GM12878 (cell line): Measurements from ENCODE around the gene EFCAB13. TPM values are rescaled to one million over a fixed set of nuclear protein-coding genes. Genes with fewer than 3 reads are reported as not detected.

Experiments
- ATAC-seq: fragments of 200-7000 bp; cut with Tn5 transposase; 3 replicates; pipeline ENCODE4 v1.9.1; 2020; ENCODE audit warnings: mild to moderate bottlenecking, moderate library complexity
- BruUV-seq: library from RNA; stranded (reverse); fragments of 400-500 nt; replicated peaks from 2 replicates; lab custom pipeline; 2021; lab: Mats Ljungman, UMichigan
- CTCF ChIA-PET: fragments of 300-600 bp; sonication (Branson Sonifier 250); formaldehyde crosslinking; extraction: SDS; loops from one replicate; lab custom pipeline; 2021; ENCODE audit warnings: inconsistent platforms; lab: Yijun Ruan, JAX
- POLR2A ChIA-PET: fragments of 350-600 bp; formaldehyde crosslinking; extraction: SDS; loops from one replicate; lab custom pipeline; 2021; ENCODE audit warnings: inconsistent platforms; lab: Charles Lee
- RAD21 ChIA-PET: fragments of 300-600 bp; sonication (Branson Sonifier 250); formaldehyde crosslinking; loops from one replicate; lab custom pipeline; 2023; ENCODE audit warnings: antibody characterized with exemption; ENCODE audit not compliant: unreplicated experiment; lab: Charles Lee
- SMC1A ChIA-PET: fragments of 300-600 bp; sonication (Branson Sonifier 250); formaldehyde crosslinking; loops from one replicate; lab custom pipeline; 2023; ENCODE audit not compliant: unreplicated experiment, uncharacterized antibody; lab: Charles Lee
- DNase-seq: peaks from one replicate; pipeline ENCODE4 v3.0.0-alpha.2; 2011; ENCODE audit warnings: low read depth, low spot score
- FAIRE-seq: peaks from 3 replicates; lab custom pipeline; 2011; peaks lifted over from hg19 to GRCh38; lab: Jason Lieb, UNC
- H2AFZ ChIP-seq: 2 replicates; pipeline ENCODE4 v1.6.0; 2011; ENCODE audit warnings: low read depth, low read length, control low read depth; ENCODE audit not compliant: control insufficient read depth
- H3K27ac ChIP-seq: 2 replicates; pipeline ENCODE4 v1.5.1; 2011; ENCODE audit warnings: control low read depth; ENCODE audit not compliant: control insufficient read depth, insufficient read depth
- H3K27me3 ChIP-seq, 2 experiments: replicated peaks in 1 of 2; 2 replicates each; pipeline versions ENCODE4 v1.6.0 to v1.6.1; 2011; ENCODE audit warnings: low read length in 1 of 2; ENCODE audit not compliant: control insufficient read depth in 2 of 2, insufficient read depth in 2 of 2
- H3K36me3 ChIP-seq, 2 experiments: 2 replicates each; pipeline ENCODE4 v1.5.1; 2011; ENCODE audit warnings: low read length in 1 of 2; ENCODE audit not compliant: control insufficient read depth in 2 of 2, insufficient read depth in 2 of 2
- H3K4me1 ChIP-seq: 2 replicates; pipeline ENCODE4 v1.6.1; 2011; ENCODE audit warnings: mild to moderate bottlenecking, low read length, moderate library complexity, mixed read lengths; ENCODE audit not compliant: control insufficient read depth, insufficient read depth
- H3K4me2 ChIP-seq: 2 replicates; pipeline ENCODE4 v1.6.0; 2011; ENCODE audit warnings: control low read depth; ENCODE audit not compliant: control insufficient read depth, insufficient read depth
- H3K4me3 ChIP-seq: fragments of 200-600 bp; sonication (generic); 2 replicates; pipeline ENCODE4 v1.5.1; 2016
- H3K79me2 ChIP-seq: 2 replicates; pipeline ENCODE4 v1.6.0; 2011; ENCODE audit warnings: low read length; ENCODE audit not compliant: control insufficient read depth, insufficient read depth
- H3K9ac ChIP-seq: 2 replicates; pipeline ENCODE4 v1.8.0; 2011; ENCODE audit warnings: low read length, control low read depth, mixed read lengths; ENCODE audit not compliant: control insufficient read depth, insufficient read depth
- H3K9me3 ChIP-seq: replicated peaks from 3 replicates; pipeline ENCODE4 v1.5.1; 2011; ENCODE audit warnings: mild to moderate bottlenecking, low read length; ENCODE audit not compliant: control insufficient read depth, insufficient read depth
- H4K20me1 ChIP-seq: 2 replicates; pipeline ENCODE4 v1.6.0; 2011; ENCODE audit not compliant: control insufficient read depth, insufficient read depth
- ASH2L ChIP-seq: fragments of 300-600, 200-600 bp; sonication (generic); IDR thresholded peaks from 2 replicates; pipeline ENCODE4 v1.6.1; 2017; ENCODE audit warnings: low read depth, mild to moderate bottlenecking, borderline replicate concordance
- CBX3 ChIP-seq: fragments of 200-600 bp; sonication (generic); IDR thresholded peaks from 2 replicates; pipeline ENCODE4 v1.6.1; 2016; ENCODE audit warnings: low read depth, borderline replicate concordance
- CEBPB ChIP-seq, 2 experiments: fragments of 150-350 bp in 1 of 2; IDR thresholded peaks; 2 replicates each; pipeline ENCODE4 v1.6.1; 2012 to 2014; ENCODE audit warnings: low read depth in 2 of 2, low read length in 2 of 2, borderline replicate concordance in 1 of 2, inconsistent platforms in 1 of 2
- CREB1 ChIP-seq: IDR thresholded peaks from 2 replicates; pipeline ENCODE4 v1.6.1; 2012; ENCODE audit warnings: low read depth, mild to moderate bottlenecking, inconsistent platforms
- SUPT20H ChIP-seq: IDR thresholded peaks from 2 replicates; pipeline ENCODE4 v1.6.1; 2011; ENCODE audit warnings: low read depth, mild to moderate bottlenecking, low read length, moderate library complexity, borderline replicate concordance; ENCODE audit not compliant: control insufficient read depth
- TCF3 ChIP-seq: IDR thresholded peaks from 2 replicates; pipeline ENCODE4 v1.6.1; 2012; ENCODE audit warnings: low read depth, mild to moderate bottlenecking, low read length, borderline replicate concordance; ENCODE audit not compliant: insufficient read depth
- TCF7 ChIP-seq: IDR thresholded peaks from 2 replicates; pipeline ENCODE4 v1.6.1; 2014; ENCODE audit warnings: antibody characterized with exemption, borderline replicate concordance
- WGBS: methylation state at CpG from one replicate; pipeline ENCODE4 v1.1.6; 2016; ENCODE audit warnings: low lambda C conversion rate; ENCODE audit not compliant: insufficient replicate concordance, insufficient coverage; ENCODE audit errors: missing lambda C conversion rate; 5-methylcytosine and 5-hydroxymethylcytosine counted together
- in situ Hi-C: fragments of 300-500 bp; cut with MboI; formaldehyde crosslinking; loops from 9 replicates; pipeline ENCODE4 v1.14.3; 2018; ENCODE audit warnings: mixed read lengths
- intact Hi-C: fragments of 100-400 bp; cut with micrococcal nuclease; formaldehyde crosslinking; loops from one replicate; pipeline ENCODE4 v1.14.2; 2022; ENCODE audit not compliant: unreplicated experiment
- polyA plus RNA-seq, 11 experiments: library from polyadenylated mRNA; depleted of rRNA in 4 of 11; unstranded in 6 of 11; stranded (reverse) in 5 of 11; fragments of >200 nt; fragmentation: Nextera tagmentation in 4 of 11; fragmentation: Illumina TruSeq in 1 of 11; extraction: Ambion mirVana in 4 of 11; extraction: Trizol in 1 of 11; gene quantifications; 1 replicate in 1 of 11; 2 replicates in 10 of 11; pipeline versions ENCODE4 v1.2.1 to v1.2.3, GENCODE V29; 2011 to 2016; ENCODE audit warnings: inconsistent platforms in 2 of 11, missing spikeins in 2 of 11, low read depth in 1 of 11
- total RNA-seq, 4 experiments: library from RNA; depleted of rRNA in 3 of 4; stranded (reverse); fragments of >200 nt in 3 of 4; fragmentation: Illumina TruSeq in 1 of 4; extraction: Trizol in 1 of 4; gene quantifications; 2 replicates each; pipeline versions ENCODE4 v1.2.1 to v1.2.3, GENCODE V29; 2013 to 2021
- TF ChIP-seq, protein P1 (sequence below), 3 experiments: IDR thresholded peaks in 2 of 3; conservative IDR thresholded peaks in 1 of 3; 2 replicates each; pipeline ENCODE4 v1.5.1; 2011; ENCODE audit warnings: low read depth in 3 of 3, low read length in 3 of 3, mild to moderate bottlenecking in 3 of 3, control low read depth in 2 of 3, moderate library complexity in 2 of 3, inconsistent platforms in 1 of 3, mixed read lengths in 1 of 3; ENCODE audit not compliant: control insufficient read depth in 2 of 3, insufficient read depth in 1 of 3; ENCODE audit errors: extremely low read depth in 1 of 3
- TF ChIP-seq, protein P2 (sequence below): fragments of 450-650 bp; IDR thresholded peaks from 2 replicates; pipeline ENCODE4 v1.6.1; 2017; ENCODE audit warnings: borderline replicate concordance
- TF ChIP-seq, protein P3 (sequence below): IDR thresholded peaks from 2 replicates; pipeline ENCODE4 v1.6.1; 2011; ENCODE audit warnings: mild to moderate bottlenecking, low read depth, low read length, moderate library complexity; ENCODE audit not compliant: insufficient replicate concordance
- TF ChIP-seq, protein P4 (sequence below): IDR thresholded peaks from 2 replicates; pipeline ENCODE4 v1.6.1; 2012; ENCODE audit warnings: low read depth, low read length, improper control_type of control experiment

Gene EFCAB13
- total and polyA plus RNA-seq, 10 of the 15 experiments (the other 5 are each of a cell fraction or from before 2014, with no cell fraction given), result 0.90 to 8.7 (median 5.0) TPM

DNA sequence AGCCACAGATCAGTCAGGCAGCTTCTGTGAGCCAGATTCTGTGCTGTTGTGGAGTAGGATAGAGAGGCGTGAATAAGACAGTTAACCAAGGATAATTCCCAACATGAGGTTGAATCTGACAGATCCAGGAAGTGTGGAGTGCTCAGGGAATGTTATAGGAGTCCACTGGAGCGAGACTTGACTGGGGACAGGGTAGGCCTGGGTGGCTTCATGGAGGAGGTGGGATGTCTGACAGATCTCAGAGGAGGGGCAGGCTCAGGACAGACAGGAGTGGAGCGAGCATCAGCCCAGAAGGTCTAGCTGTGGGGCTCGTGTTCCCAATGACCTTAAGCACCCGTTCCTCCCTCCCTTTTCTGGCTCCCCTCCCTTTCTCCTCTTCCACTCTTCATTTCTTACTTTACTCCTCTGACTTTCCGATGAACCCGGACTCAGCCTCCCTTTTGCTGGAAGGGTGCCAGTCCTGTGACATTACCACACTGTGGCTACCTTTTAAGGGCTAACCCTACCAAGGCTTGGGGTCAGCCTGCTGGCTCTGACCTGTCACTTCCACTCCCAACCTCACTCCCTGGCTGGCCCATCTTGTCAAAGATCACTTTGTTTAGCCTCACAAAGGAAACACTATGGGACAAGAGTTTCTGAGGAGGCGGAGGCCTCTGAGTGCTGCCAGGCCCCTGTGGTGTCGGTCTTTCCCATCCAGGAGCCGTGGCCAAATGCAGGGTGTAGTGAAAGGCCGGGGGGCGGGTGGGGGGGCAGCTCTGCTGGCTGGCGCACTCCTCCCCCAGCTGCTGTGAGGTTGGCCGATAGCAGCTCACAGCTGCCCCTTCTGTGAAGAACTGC, 28.5 kb upstream of the EFCAB13 start:
- ATAC-seq (no peak), FAIRE-seq (no peak), DNase-seq (no peak)
- Histone ChIP-seq H3K4me2 (no peak overlapping the region), H3K79me2 (no peaks in the 10 kb centered on the region), H3K27ac (no peak overlapping the region), H3K4me3 (no peak overlapping the region), H3K9ac (no peak overlapping the region), H3K27me3 (no peaks in the 10 kb centered on the region), H3K4me1 (no peaks in the 10 kb centered on the region), H3K36me3 (peaks cover 0 to 2% of the 10 kb centered on the region in 2 experiments; a peak in 2 of 4 replicates), H3K9me3 (no peaks in the 10 kb centered on the region), H2AFZ (no peak overlapping the region), H4K20me1 (no peaks in the 10 kb centered on the region)
- RAD21 ChIA-PET, result interaction anchor here (1.8 kb wide), 1 partner anchor 8 kb away, joined by 9 read pairs; no protein-coding TSS in a partner anchor
- CTCF ChIA-PET, result no interaction called here
- 68% methylated on average over 13 of the region's 14 CpGs for WGBS
- BruUV-seq, result no TSS peak
- intact Hi-C loops, result no loop called here
- in situ Hi-C loops, result no loop called here
- SMC1A ChIA-PET, result interaction anchor here (0.6 to 2.5 kb wide), 4 partner anchors 8 to 45 kb away, joined by 3 to 6 read pairs (median 6); no protein-coding TSS in a partner anchor
- POLR2A ChIA-PET, result no interaction called here
- TF ChIP-seq CEBPB (IDR thresholded peaks at IDR 0.05; ENCODE audit: borderline replicate concordance in 1 of 2, low read depth in 2 of 2, low read length in 2 of 2) (no peak), SUPT20H (no peak), CBX3 (no peak), TCF3 (no peak), ASH2L (no peak), CREB1 (no peak), TCF7 (no peak)
- TF ChIP-seq, protein P1, sequence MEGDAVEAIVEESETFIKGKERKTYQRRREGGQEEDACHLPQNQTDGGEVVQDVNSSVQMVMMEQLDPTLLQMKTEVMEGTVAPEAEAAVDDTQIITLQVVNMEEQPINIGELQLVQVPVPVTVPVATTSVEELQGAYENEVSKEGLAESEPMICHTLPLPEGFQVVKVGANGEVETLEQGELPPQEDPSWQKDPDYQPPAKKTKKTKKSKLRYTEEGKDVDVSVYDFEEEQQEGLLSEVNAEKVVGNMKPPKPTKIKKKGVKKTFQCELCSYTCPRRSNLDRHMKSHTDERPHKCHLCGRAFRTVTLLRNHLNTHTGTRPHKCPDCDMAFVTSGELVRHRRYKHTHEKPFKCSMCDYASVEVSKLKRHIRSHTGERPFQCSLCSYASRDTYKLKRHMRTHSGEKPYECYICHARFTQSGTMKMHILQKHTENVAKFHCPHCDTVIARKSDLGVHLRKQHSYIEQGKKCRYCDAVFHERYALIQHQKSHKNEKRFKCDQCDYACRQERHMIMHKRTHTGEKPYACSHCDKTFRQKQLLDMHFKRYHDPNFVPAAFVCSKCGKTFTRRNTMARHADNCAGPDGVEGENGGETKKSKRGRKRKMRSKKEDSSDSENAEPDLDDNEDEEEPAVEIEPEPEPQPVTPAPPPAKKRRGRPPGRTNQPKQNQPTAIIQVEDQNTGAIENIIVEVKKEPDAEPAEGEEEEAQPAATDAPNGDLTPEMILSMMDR (IDR thresholded peaks at IDR 0.05 in 2 of 3, conservative IDR thresholded peaks at IDR 0.05 in 1 of 3; ENCODE audit: control insufficient read depth in 2 of 3, extremely low read depth in 1 of 3, insufficient read depth in 1 of 3, low read depth in 3 of 3, low read length in 3 of 3), result no peak
- TF ChIP-seq, protein P2, sequence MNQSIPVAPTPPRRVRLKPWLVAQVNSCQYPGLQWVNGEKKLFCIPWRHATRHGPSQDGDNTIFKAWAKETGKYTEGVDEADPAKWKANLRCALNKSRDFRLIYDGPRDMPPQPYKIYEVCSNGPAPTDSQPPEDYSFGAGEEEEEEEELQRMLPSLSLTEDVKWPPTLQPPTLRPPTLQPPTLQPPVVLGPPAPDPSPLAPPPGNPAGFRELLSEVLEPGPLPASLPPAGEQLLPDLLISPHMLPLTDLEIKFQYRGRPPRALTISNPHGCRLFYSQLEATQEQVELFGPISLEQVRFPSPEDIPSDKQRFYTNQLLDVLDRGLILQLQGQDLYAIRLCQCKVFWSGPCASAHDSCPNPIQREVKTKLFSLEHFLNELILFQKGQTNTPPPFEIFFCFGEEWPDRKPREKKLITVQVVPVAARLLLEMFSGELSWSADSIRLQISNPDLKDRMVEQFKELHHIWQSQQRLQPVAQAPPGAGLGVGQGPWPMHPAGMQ, result no peak
- TF ChIP-seq, protein P3, sequence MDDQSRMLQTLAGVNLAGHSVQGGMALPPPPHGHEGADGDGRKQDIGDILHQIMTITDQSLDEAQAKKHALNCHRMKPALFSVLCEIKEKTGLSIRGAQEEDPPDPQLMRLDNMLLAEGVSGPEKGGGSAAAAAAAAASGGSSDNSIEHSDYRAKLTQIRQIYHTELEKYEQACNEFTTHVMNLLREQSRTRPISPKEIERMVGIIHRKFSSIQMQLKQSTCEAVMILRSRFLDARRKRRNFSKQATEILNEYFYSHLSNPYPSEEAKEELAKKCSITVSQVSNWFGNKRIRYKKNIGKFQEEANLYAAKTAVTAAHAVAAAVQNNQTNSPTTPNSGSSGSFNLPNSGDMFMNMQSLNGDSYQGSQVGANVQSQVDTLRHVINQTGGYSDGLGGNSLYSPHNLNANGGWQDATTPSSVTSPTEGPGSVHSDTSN, result no peak
- TF ChIP-seq, protein P4, sequence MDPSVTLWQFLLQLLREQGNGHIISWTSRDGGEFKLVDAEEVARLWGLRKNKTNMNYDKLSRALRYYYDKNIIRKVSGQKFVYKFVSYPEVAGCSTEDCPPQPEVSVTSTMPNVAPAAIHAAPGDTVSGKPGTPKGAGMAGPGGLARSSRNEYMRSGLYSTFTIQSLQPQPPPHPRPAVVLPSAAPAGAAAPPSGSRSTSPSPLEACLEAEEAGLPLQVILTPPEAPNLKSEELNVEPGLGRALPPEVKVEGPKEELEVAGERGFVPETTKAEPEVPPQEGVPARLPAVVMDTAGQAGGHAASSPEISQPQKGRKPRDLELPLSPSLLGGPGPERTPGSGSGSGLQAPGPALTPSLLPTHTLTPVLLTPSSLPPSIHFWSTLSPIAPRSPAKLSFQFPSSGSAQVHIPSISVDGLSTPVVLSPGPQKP, result no peak
